GM18867 (cell line): ENCODE data around the gene PCSK9.

ENCODE experiments used
- ATAC-seq: cut with Tn5 transposase; IDR thresholded peaks from one replicate; pipeline ENCODE4 v1.9.1; 2021; ENCODE audit warnings: mild to moderate bottlenecking, moderate library complexity; ENCODE audit not compliant: unreplicated experiment

Gene PCSK9

DNA sequence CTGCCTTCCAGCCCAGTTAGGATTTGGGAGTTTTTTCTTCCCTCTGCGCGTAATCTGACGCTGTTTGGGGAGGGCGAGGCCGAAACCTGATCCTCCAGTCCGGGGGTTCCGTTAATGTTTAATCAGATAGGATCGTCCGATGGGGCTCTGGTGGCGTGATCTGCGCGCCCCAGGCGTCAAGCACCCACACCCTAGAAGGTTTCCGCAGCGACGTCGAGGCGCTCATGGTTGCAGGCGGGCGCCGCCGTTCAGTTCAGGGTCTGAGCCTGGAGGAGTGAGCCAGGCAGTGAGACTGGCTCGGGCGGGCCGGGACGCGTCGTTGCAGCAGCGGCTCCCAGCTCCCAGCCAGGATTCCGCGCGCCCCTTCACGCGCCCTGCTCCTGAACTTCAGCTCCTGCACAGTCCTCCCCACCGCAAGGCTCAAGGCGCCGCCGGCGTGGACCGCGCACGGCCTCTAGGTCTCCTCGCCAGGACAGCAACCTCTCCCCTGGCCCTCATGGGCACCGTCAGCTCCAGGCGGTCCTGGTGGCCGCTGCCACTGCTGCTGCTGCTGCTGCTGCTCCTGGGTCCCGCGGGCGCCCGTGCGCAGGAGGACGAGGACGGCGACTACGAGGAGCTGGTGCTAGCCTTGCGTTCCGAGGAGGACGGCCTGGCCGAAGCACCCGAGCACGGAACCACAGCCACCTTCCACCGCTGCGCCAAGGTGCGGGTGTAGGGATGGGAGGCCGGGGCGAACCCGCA lies at the start of gene PCSK9:
TSS of gene PCSK9 (plus strand) at position 207 of the 741 bp plus-strand sequence. CDS start at position 497, 290 bp downstream.
- ATAC-seq = no peak

DNA sequence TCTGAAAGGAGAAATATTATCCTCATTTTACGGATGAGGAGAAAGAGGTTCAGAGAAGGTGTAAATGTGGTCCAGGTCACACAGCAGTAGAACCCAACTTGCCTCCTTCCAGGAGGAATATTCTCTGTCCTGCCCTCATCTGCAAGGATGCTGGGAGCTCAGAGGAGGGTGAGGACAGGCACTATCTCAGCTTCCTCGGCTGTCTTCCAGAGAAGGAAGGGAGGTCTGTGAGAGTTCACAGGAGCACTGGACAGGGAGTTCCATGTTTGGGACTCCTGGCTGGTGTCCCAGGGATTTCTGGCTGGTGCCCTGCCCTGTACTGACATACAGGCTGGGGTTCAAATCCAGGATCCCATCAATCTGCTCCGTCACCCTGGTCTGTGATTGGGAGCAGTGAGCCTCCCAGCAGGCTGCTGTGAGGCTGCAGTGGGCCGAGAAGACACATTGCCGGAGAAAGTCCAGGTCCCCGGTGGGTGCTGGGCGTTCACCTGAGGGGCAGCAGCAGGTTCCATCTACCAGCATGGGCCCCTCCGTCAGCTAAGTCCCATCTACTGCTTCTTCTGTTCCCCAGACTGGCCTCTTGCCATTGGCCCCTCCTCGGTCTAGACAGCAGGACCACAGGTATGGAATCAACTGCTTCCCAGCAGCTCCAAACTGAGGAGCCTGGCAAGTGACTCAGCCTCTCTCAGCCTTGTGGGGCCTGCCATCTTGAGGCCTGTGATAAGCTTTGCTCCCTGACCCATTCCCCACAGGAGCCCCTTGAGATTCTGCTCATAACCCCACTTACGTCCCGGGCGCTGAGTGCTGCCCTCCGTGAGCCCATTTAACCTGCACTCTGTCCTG lies 49.2 kb upstream of the PCSK9 start:
- no peak for ATAC-seq

DNA sequence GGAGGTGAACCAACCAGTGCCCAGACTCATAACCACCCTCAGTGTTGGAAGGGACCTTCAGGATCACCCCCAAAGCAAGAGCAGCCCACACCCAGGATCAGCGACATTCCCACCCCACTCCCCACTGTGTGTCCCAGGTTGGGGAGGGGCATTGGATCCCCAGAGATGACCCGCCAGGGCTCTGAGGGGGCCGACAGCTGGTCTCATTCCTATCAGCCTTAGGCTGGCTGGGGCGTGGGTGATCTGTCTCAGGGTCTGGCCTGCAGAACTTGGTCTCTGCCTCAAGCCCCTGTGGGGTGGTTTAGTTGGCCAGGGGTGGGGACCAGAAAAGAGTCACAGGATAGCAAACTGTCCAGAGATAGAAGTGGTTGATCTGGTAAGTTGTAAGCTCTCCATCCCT lies 48.4 kb upstream of the PCSK9 start:
- no peak for ATAC-seq

DNA sequence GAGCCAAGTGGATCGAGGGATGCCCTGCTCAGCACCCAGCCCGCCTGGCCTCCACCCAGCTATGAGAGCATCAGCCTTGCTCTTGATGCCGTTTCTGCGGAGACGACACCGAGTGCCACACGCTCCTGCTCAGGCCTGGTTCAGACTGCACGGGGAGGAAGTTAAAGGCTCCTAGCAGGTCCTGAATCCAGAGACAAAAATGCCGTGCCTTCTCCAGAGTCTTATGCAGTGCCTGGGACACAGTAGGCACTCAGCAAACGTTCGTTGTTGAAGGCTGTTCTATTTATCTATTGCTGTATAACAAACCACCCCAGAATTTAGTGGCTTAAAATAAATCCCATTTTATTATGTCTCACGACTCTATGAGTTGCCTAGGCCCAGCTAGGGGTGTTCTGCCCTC lies 47.4 kb upstream of the PCSK9 start:
- ATAC-seq = no peak

DNA sequence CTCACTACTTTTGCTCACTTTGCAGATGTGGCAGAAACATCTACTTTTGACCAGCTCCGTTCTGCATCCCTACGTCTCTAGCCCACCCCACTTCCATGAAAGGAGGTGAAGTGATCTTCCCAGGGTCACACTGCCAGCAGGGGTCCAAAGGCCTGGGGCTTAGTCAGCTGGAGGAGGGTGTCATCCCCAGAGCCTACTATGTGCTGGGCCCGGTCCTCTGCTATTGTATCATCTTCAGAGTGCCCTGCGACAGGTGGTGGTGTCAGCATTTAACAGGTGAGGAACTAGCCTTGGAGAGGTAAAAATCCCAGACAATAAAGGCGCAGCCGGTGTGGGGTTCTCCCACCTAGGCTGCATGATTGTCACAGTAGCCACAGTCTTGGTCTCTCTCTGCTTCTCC lies 46.2 kb upstream of the PCSK9 start:
- ATAC-seq = no peak

DNA sequence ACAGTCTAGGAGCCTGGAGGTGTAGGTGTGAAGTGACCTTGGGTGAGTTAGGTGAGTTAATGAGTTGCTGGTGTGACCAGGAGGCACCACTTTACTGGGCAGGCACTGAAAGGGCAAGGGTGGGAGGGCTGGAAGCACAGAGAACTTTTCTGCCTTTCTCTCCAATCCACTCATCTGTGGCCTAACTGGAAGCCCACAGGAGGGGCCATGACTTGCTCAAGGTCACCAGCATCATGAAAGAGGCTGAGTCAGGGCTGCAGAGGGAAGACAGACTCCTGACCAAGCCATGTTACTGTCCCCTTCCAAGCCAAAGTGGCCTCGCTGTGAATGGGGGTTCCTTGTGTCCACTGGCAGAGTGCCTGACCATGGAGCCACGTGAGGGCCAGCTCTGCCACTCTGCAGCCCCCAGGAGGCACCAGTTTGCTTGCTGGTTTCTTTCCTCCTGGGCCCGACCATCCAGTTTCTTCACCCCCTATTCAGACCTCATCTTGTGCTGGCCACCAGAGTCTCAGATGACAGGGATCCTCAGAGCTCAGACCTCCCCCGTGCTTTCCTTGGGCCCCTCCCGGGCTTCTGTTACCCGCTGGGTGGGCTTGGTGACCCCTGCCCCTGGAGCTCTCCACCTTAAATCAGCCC lies 44.9 kb upstream of the PCSK9 start:
- no peak for ATAC-seq

DNA sequence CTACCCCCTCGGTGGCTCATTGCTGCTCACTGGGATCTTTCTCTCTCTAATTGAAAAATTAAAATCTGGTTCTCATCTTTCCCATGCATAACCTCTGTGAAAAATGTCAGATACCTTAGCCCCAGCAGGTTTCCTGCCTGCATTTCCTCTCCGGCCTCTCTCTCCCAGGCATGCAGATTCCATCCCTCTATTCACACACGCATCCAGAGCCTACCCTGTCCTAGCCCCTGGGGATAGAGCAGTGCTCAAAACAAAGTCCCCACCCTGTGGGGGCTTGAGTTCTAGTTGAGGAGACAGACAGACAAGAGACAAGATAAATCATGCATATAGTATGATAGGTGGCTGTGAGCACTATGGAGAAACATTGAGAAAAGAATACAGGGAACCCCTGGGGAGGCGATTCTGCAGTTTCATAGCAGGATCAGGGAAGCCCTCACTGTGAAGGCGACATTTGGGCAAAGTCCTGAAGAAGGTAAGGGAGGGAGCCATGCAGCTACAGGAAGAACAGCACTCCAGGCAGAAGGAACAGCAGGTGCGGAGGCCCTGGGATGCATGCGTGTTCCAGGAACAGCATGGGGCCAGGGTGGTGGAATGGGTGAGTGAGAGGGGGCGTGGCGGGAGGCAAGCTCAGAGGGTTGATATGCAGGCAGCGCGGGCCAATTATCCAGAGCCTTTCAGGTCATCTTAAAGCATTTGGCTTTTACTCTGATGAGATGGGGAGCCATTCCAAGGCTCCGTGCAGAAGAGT lies 44.2 kb upstream of the PCSK9 start:
- no peak for ATAC-seq

DNA sequence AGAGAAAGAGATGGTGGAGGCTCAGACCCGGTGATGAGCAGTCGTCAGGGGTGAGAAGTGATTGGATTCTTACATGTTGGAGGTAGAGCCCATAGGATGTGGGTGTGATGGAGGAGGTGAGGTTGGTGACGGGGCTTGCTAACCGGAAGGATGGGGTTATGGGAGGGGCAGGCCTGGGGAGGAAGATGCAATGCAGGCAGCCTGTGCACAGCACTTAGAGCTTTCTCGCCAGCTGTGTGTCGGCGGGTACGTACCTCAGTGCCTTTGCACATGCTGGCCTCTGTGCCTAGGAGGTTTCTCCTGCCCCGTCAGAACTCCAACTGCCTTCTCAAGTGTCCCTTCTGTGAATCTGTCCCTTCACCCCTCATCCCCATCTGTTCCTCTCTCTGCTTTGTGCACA lies 43.5 kb upstream of the PCSK9 start:
- ATAC-seq = no peak

DNA sequence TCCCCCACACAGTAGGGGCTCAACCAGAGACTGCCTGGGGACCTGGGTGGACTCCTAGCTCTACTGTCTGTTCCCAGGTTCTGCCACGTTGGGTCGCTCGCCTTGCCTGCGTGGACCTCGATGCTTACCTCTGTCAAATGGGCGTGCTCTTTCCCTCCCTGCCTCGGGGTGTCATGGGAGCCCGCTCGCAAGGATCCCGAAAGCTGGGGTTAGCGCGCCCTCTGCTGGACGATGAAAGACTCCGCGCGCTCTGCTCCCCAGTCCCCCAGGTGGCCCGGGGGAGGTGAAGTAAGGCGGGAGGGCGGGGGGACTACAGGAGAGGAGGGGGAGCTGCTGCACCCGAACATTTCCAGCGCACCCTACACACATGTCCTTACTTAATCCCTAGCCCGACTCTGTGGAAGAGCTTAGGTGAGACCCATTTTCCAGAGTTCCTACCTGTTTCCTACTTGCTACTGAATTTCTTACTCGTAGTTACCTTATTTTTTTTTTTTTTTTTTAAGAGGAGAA lies 42.9 kb upstream of the PCSK9 start:
- ATAC-seq = peak; percentile 81

DNA sequence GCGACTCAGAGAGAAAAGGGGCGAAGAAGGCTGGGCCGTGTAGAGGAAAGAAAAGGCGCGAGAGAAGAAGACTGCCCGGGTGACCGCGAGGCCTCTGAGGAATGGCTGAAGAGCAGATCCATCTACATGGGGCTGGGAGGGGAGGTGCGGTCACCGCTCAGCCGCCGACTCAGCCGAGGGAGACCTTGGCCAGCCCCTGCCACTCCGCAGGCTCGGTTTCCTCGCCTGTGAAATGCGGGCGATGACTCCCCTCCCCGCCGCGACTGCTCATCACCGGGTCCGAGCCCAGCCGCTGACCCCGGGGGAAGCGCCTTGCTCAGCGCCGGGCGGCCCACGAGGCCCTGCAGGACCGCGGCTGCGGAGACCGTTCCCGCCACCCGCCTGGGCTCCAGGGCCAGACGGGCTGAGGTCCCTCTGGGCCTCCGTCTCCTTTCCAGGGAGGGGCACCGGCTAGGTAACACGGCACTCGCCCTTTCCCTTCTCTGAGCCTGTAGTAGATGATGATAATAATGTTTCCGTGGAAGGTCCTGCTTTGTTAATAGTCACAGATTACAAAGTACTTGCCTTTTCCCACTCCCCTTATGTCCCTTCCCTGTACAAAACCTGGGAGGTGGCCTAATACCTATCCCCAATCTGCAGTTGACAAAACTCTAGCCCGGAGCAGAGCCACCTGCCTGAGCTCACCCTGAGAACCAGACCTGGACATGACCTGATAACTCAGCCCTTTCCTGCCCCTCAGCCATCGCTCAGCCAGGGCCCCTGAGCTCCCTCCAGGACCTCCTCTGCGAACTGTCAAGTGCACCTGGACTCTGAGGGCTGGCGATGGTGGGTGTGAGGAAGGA lies 42.3 kb upstream of the PCSK9 start:
- no peak for ATAC-seq

DNA sequence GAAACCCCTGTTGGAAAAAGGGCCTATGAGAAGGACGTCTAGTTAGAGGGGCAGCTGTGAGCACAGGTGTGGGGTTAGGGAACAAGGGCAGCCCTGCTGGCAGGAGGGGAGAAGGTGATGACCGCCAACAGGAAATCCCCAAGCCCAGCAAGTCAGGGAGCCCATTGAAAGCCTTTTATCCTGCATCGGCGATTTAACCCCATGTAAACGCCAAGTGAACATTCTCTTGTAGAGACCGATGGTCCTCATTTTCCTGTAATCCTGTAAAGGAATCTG lies 41.7 kb upstream of the PCSK9 start:
- no peak for ATAC-seq

DNA sequence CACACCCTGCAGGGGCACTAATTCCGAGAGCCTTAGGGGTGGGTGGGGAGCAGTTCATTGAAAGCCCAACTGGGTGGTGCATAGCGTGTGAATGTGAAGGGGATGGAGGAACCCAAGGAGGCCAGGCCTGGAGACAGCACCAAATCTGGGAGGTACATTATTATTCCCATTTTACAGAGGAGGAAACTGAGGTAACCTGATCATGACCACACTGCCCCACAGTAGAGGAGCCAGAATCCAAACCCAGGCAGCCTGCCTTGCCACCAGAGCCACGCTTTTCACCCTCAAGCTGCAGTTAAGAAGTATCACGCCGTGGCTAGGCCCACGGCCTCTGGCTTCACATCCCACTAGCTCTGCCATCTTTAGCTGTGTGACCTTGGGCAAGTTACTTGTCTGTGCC lies 41.2 kb upstream of the PCSK9 start:
- no peak for ATAC-seq

DNA sequence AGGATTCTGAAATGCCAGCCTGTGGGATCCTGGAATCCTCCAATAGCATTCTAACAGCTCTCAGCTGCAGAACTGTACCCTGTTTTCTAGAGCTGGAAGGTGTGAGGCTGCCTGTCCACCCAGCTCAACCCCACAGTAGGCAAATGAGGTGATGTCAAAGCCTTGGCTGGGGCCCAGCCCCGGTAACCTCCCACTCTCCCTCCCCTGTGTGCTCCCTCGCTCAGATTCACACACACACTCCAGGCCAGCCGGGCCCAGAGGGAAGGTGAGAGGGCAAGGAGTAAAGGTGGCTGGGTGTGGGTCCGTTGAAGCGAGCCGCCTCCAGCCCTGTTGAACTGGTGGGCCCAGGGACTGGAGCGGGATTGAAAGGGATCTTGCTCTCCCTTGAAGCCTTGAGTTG lies 40.7 kb upstream of the PCSK9 start, which contains the start of gene BSND:
TSS of gene BSND (plus strand) at position 257 of the 400 bp plus-strand sequence. CDS start 254 bp downstream, outside the sequence.
- peak; percentile 66 for ATAC-seq

DNA sequence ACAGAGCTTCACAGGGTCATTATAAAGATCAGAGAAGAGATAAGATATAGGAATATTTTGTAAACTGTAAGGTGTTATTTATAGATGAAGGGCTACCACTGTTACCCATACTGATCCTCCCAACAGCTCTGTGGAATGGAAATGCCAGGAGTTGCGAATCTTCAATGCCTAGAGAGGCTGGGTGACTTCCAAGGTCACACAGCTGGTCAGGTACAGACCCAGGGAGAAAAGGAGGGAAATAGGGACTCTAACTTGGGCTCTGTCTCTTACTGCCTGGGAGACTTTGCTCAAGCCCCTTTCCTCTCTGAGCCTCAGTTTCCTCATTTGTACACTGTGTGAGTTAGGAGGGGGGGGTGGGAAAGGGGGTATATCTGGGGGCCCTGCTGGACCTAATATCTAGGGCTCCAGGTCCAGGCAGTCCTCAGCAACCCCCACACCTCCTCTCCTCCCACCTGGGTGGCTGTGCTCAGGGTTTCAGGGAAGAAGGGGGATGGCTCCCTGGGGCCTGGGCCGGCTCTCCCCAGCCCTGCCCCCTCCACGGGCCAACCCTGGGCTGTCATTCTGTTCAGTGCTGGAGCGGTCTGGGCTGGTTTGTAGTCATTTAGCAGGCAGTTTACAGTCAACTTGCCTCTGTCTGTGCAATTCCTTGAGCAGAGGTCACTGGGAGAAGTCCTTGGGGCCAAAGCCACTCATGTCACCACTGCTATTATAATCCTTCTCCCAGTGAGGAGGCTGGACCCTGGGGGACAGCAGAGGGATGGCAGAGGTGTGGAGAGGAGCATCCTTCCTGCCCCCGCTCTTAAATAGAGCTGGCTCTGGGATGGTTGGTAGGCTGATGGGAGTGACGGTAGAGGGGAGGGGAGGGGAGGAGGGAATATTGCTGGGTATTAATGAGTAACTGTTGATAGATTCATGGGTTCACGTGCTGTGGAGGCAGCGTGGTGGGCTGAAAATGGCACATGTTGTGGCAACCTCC lies 39.0 kb upstream of the PCSK9 start:
- ATAC-seq = no peak

DNA sequence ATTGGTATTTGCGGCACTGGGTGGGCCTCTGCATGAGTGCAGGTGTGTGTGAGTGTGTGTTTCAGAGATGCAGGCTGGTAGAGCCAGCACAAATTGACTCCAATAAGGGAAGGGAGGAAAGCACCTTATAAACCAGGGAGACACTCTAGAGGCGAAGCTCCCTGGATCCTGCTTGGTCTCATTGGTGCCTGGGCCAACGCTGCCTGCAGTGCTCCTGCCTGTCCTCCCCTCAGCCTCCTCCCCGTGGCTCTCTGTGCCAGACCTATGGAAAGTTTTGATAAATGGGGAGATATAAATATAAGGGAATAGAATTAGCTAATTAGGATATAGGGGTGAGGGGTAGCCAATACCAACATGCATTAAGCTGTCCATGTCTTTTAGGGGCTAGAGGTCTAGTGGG lies 38.0 kb upstream of the PCSK9 start:
- no peak for ATAC-seq

DNA sequence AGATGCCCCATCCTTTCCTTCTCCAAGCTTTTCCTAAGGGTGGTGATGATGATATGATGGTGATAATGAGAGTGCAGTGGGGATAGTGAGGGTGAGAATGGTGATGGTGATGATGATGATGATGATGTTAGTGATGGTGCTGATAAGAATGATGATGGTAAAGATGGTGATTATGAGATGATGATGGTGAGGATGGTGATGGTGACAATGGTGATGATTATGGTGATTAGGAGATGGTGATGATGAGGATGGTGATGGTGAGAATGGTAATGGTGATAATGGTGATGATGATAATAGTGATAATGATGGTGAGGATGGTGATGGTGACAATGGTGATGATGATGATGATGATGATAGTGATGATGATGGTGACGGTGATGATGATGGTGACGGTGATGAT lies 36.7 kb upstream of the PCSK9 start:
- ATAC-seq = no peak

DNA sequence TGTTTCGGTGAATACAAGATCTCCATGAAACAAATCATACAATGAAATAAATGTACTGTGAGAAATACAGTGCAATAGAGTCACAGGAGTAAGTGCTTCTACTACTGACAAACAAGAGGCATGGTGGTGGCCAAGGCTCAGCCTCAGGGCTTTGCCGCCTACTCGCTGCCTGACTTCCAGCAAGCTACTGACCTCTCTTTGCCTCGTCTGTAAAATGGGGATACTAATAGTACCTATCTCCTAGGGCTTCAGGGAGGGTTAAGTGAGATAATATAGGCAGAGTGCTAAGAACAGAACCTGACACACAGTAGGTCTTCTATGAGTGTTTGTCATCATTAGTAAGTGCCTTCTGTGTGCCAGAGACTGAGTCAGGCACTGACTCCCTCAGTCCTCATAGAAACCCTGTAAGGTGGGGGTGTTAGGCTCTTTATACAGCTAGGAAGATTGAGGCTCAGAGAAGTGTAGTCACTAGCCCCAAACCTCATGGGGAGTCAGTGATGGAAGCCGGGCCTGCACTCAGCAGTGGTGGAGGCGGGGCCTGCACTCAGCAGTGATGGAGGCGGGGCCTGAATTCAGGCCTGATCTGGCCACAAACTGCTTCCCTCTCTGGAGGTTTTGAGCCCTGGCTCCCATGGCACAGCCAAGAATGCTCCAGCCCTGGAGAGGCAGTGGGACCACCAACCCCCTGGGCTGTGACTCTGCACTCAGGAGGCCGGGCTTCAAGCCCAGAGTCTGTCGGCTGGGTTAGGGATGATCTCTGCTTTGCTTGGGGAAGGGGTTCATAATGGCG lies 33.8 kb upstream of the PCSK9 start:
- ATAC-seq = no peak

DNA sequence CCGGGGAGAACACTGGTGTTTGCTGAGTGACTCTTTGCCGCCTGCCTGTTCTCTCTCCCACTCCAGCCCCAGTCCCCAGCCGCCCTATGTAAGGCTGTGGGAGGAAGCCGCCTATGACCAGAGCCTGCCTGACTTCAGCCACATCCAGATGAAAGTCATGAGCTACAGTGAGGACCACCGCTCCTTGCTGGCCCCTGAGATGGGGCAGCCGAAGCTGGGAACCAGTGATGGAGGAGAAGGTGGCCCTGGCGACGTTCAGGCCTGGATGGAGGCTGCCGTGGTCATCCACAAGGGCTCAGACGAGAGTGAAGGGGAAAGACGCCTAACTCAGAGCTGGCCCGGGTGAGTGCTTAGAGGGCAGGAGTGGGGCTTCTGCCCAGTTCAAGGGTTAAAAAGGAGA lies 32.4 kb upstream of the PCSK9 start:
- ATAC-seq = no peak
